ENCODE results near the gene RAB11A. TPM values are rescaled to one million over a fixed set of nuclear protein-coding genes. Genes with fewer than 3 reads are reported as not detected.
A peak's percentile ranks its signal among the peaks of the same experiment; 100 is the strongest.

Gene RAB11A
- total RNA-seq, 1 donor from 2014 or later, result 393 TPM

DNA sequence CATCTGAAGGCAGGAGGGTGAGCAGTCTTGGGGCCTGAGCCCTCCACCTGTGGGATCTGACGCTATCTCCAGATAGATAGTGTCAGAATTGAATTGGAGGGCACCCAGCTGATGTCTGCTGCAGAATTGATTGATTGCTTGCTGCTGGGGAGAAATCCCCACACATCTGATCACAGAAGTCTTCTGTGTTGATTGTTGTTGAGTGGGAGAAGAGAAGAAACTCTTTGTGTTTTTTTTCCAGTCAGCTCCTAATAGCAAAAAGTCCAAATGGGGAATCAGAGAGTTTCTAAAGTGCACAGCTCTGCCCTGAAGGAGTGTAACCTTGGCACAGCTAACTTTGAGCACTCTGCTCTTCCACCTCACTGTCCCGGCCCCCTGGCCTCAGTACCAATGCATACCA, 66.1 kb downstream of the RAB11A start:
- no peak for DNase-seq (ENCODE audit: extremely low read depth, low read depth, low spot score)

DNA sequence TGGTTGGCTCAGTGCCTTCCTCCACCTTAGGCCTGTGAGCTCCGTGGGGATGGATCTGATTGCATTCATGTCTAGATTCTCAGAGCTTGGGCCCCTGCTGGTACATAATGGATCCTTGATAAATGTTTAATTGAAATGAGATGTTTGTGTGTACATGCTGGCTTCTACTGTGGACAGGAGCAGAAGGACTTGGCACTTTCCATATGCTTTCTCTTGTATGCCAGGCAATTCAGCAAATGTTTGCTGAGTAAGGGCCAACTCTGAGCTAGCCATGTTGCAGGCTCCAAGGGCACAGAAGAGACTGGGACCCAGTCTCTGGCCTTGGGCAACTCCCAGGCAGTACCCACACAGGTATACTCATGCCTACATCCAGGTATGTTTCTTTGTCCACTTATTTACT, 67.0 kb downstream of the RAB11A start:
- DNase-seq (ENCODE audit: extremely low read depth, low read depth, low spot score), result no peak

DNA sequence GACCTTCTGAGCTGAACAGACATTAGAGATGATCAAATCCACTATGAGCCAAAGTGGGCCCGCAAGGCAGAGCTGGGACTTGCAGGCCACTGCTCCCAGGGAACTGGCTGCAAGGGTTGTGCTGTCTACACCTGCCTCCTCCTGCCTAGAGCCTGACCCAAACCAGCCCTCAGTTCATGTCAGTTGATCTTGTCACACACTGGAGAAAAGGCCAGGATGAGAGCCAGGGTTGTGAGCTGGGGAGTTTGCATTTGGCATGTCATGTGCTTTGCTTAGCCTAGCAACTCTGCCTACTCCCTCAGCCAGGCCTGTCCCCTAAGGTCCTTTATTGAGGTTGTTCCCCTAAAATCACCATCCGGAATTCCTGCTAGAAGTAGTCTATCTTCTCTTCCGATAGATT, 67.8 kb downstream of the RAB11A start:
- DNase-seq (ENCODE audit: extremely low read depth, low read depth, low spot score), result no peak

DNA sequence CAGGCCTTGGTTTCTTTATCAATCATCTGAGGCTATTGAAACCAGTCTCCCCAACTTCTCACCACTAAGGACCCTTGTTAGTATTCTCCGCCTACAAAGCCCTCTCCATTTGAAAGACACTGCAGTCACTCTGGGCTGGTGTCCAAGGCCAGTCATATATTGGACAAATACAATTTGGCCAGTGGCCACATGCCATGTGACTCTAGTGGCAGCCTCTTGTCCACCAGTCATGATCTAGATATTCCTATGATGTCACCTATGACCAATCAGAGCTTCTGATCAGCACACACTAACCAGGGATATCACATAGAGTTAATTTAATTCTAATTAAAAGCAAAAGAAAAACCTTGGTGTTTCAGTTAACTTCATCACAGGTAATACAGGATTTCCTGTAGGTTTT, 68.2 kb downstream of the RAB11A start:
- DNase-seq (ENCODE audit: extremely low read depth, low read depth, low spot score), result no peak

DNA sequence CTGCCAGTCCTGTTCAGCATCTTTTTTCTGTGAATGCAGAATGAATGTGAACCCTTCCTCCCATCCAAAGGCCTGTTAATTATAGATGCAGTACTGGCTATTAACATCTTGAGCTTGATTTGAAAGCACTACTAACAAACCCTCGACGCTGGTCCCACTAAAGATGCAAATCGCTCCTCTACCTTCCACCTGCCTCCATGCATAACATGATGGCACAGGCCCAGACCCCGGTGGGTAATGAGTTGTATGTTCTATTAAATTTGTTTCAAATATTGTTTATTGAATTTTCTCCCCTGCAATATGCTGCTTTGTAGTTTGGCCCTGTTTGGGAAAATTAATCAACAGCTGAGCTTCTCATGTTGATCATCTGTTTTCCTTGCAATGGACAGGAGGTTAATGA, 69.3 kb downstream of the RAB11A start:
- no peak for DNase-seq (ENCODE audit: extremely low read depth, low read depth, low spot score)

DNA sequence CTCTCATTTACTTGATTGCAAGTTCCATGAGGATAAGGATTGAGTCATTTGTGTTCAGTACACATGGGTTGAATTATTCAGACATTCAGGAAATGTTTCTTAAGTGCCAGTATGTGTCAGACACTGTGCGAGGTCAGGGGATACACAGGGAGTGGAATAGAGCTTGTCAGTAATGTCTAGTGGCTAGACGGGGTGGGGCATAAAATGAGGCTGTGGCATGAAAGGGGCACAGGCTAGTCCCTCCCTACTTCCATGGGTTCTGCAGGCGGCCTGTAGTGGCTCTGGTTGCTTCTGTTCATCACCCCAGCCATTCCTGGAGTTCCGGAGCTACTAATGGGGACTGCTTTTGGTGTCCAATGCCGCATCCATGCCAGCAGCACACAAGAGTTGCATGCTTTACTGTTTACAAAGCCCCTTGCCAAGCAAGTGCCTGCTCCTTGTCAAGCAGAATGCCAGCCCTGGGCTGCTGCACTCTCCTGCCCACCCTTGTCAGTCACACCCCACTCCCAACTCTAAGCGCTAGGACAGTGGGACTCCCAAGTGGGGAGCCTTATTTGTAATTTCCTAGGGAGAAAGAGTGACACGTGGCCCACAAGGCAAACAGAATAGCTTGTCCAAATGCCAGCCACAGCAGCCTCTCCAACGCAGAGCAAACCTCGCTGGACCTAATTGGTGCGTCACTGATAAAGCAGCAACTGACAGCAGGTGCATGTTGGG, 70.8 kb downstream of the RAB11A start:
- DNase-seq (ENCODE audit: extremely low read depth, low read depth, low spot score), result peak; percentile 20

DNA sequence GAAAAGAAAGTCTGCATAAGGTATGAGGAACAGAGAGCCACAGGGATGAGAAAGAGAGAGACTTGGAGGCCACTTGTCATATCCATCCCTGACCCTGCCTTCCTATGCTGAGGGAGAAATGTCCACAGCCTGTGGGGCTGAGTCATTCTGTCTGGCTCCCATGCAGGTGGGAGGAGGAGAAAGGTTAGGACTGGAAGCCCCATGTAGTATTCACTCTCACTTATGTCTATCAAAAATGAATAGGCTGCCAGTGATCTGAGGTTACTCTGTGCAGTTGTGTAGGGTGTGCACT, 71.3 kb downstream of the RAB11A start:
- no peak for DNase-seq (ENCODE audit: extremely low read depth, low read depth, low spot score)

Other genes starting within 250 kb of the RAB11A start
- 5.3 and 7.6 TPM in 2 replicates for gene SLC24A1, start 247.6 kb upstream of the RAB11A start, total RNA-seq
- gene DENND4A, start 77.2 kb upstream of the RAB11A start, total RNA-seq, result 18.2 and 26.2 TPM in 2 replicates

All from glomerular endothelial cell (primary cell).